H1 (cell line): ENCODE measurements around the gene SLC35A3. TPM values are rescaled to one million over a fixed set of nuclear protein-coding genes. Genes with fewer than 3 reads are reported as not detected.

Experiments used
- CTCF ChIA-PET: fragments of 300-600 bp; sonication (Branson Sonifier 250); formaldehyde crosslinking; loops from one replicate; lab custom pipeline; 2021; ENCODE audit not compliant: partially characterized antibody; lab: Charles Lee
- POLR2A ChIA-PET: fragments of 300-600 bp; sonication (Branson Sonifier 250); formaldehyde crosslinking; loops from one replicate; lab custom pipeline; 2021; ENCODE audit warnings: inconsistent platforms; ENCODE audit not compliant: partially characterized antibody; lab: Charles Lee
- DNase-seq, 2 experiments: peaks; one replicate each; pipeline versions ENCODE4 v3.0.0 to v3.0.0-alpha.2; 2010 to 2022; ENCODE audit warnings: low spot score in 2 of 2, low read depth in 1 of 2, mixed read lengths in 1 of 2
- FAIRE-seq: peaks from 2 replicates; lab custom pipeline; 2011; peaks lifted over from hg19 to GRCh38; lab: Jason Lieb, UNC
- H2AFZ ChIP-seq: 2 replicates; pipeline ENCODE4 v1.8.1; 2012; ENCODE audit warnings: low read length, inconsistent platforms
- H2AK5ac ChIP-seq: 2 replicates; pipeline ENCODE4 v1.6.1; 2013; ENCODE audit warnings: low read depth, low read length
- H2BK120ac ChIP-seq: replicated peaks from 2 replicates; pipeline ENCODE3; 2013; ENCODE audit warnings: low read depth, low read length, inconsistent platforms
- H2BK12ac ChIP-seq: 2 replicates; pipeline ENCODE4 v1.6.1; 2013; ENCODE audit warnings: low read depth, low read length
- H2BK15ac ChIP-seq: 2 replicates; pipeline ENCODE4 v1.6.1; 2013; ENCODE audit warnings: low read length
- H2BK20ac ChIP-seq: 2 replicates; pipeline ENCODE4 v1.6.1; 2013; ENCODE audit warnings: low read length
- H2BK5ac ChIP-seq: 2 replicates; pipeline ENCODE4 v1.6.1; 2013; ENCODE audit warnings: low read depth, low read length
- H3K14ac ChIP-seq: 2 replicates; pipeline ENCODE4 v1.6.1; 2013; ENCODE audit warnings: inconsistent platforms; ENCODE audit not compliant: insufficient read length
- H3K18ac ChIP-seq: 2 replicates; pipeline ENCODE4 v1.6.1; 2013; ENCODE audit warnings: low read length; ENCODE audit errors: extremely low read depth
- H3K23ac ChIP-seq: 2 replicates; pipeline ENCODE4 v1.6.1; 2013; ENCODE audit warnings: inconsistent platforms; ENCODE audit not compliant: insufficient read length
- H3K23me2 ChIP-seq: 2 replicates; pipeline ENCODE4 v1.6.1; 2013; ENCODE audit warnings: low read depth, low read length
- H3K27ac ChIP-seq: 2 replicates; pipeline ENCODE4 v1.6.1; 2011; ENCODE audit warnings: low read depth, low read length, inconsistent platforms
- H3K27me3 ChIP-seq, 4 experiments: replicated peaks in 1 of 4; 1 replicate in 1 of 4; 2 replicates in 3 of 4; pipeline versions ENCODE4 v1.6.1 to v1.8.1; 2011 to 2013; ENCODE audit warnings: low read length in 3 of 4, mild to moderate bottlenecking in 3 of 4, inconsistent platforms in 2 of 4, mixed read lengths in 2 of 4, moderate library complexity in 1 of 4; ENCODE audit not compliant: control insufficient read depth in 3 of 4, insufficient read depth in 3 of 4; ENCODE audit errors: extremely low read depth in 1 of 4
- H3K36me3 ChIP-seq, 4 experiments: 2 replicates each; pipeline versions ENCODE4 v1.6.1 to v1.8.1; 2011 to 2013; ENCODE audit warnings: mild to moderate bottlenecking in 4 of 4, low read length in 3 of 4, moderate library complexity in 2 of 4, control low read depth in 1 of 4, inconsistent platforms in 1 of 4; ENCODE audit not compliant: insufficient read depth in 4 of 4, control insufficient read depth in 2 of 4
- H3K4ac ChIP-seq: replicated peaks from 2 replicates; pipeline ENCODE3; 2013; ENCODE audit warnings: low read length, low read depth, mixed read lengths, inconsistent platforms; ENCODE audit not compliant: insufficient read length
- H3K4me1 ChIP-seq, 4 experiments: replicated peaks in 1 of 4; 1 replicate in 1 of 4; 2 replicates in 3 of 4; pipeline versions ENCODE4 v1.6.1 to v1.8.1; 2011 to 2013; ENCODE audit warnings: low read length in 3 of 4, inconsistent platforms in 2 of 4, mixed read lengths in 1 of 4; ENCODE audit not compliant: insufficient read depth in 4 of 4, control insufficient read depth in 3 of 4
- H3K4me2 ChIP-seq, 2 experiments: 2 replicates each; pipeline versions ENCODE4 v1.6.1 to v1.8.1; 2011 to 2013; ENCODE audit warnings: low read depth in 2 of 2, low read length in 2 of 2, control low read depth in 1 of 2, inconsistent platforms in 1 of 2, mild to moderate bottlenecking in 1 of 2; ENCODE audit not compliant: insufficient read depth in 1 of 2
- H3K4me3 ChIP-seq, 4 experiments: fragments of 200-600, 300-600 bp in 1 of 4; sonication (generic), shearing (Covaris generic), sonication (Bioruptor Twin) in 1 of 4; 2 replicates each; pipeline versions ENCODE4 v1.5.1 to v1.8.1; 2011 to 2016; ENCODE audit warnings: low read length in 4 of 4, low read depth in 3 of 4, control low read depth in 2 of 4, inconsistent platforms in 2 of 4, mild to moderate bottlenecking in 2 of 4, mixed read lengths in 1 of 4, moderate library complexity in 1 of 4; ENCODE audit not compliant: insufficient read depth in 2 of 4; ENCODE audit errors: extremely low read depth in 1 of 4
- H3K56ac ChIP-seq: replicated peaks from 2 replicates; pipeline ENCODE3; 2013; ENCODE audit warnings: low read depth, mild to moderate bottlenecking, mixed read lengths, low read length, inconsistent platforms; ENCODE audit not compliant: insufficient read length
- H3K79me1 ChIP-seq: 2 replicates; pipeline ENCODE4 v1.6.1; 2013; ENCODE audit warnings: low read depth, low read length, control low read depth
- H3K79me2 ChIP-seq, 2 experiments: 2 replicates each; pipeline versions ENCODE4 v1.6.1 to v1.8.1; 2012 to 2013; ENCODE audit warnings: low read length in 2 of 2, mild to moderate bottlenecking in 2 of 2, inconsistent platforms in 1 of 2; ENCODE audit not compliant: insufficient read depth in 2 of 2, control insufficient read depth in 1 of 2
- H3K9ac ChIP-seq, 4 experiments: replicated peaks in 1 of 4; 1 replicate in 1 of 4; 2 replicates in 3 of 4; pipeline versions ENCODE4 v1.6.1 to v1.8.1; 2011 to 2013; ENCODE audit warnings: low read depth in 3 of 4, low read length in 3 of 4, control low read depth in 2 of 4, mild to moderate bottlenecking in 2 of 4, moderate library complexity in 2 of 4, inconsistent platforms in 1 of 4; ENCODE audit errors: extremely low read depth in 1 of 4
- H3K9me3 ChIP-seq, 2 experiments: 2 replicates each; pipeline versions ENCODE4 v1.6.1 to v1.8.1; 2012 to 2013; ENCODE audit warnings: mild to moderate bottlenecking in 2 of 2, moderate library complexity in 2 of 2, control low read depth in 1 of 2, inconsistent platforms in 1 of 2, low read depth in 1 of 2, low read length in 1 of 2, mixed read lengths in 1 of 2; ENCODE audit not compliant: insufficient read depth in 2 of 2
- H4K20me1 ChIP-seq, 2 experiments: replicated peaks in 1 of 2; 2 replicates each; pipeline versions ENCODE3 to v1.8.1; 2011 to 2013; ENCODE audit warnings: inconsistent platforms in 2 of 2, low read length in 2 of 2, mild to moderate bottlenecking in 1 of 2; ENCODE audit not compliant: insufficient read depth in 2 of 2, control insufficient read depth in 1 of 2
- H4K5ac ChIP-seq: 2 replicates; pipeline ENCODE4 v1.6.1; 2013; ENCODE audit warnings: low read length, low read depth, mixed read lengths, inconsistent platforms; ENCODE audit not compliant: insufficient read length
- H4K8ac ChIP-seq: 2 replicates; pipeline ENCODE4 v1.8.0; 2013; ENCODE audit warnings: mild to moderate bottlenecking, moderate library complexity, low read length, inconsistent platforms; ENCODE audit not compliant: insufficient read depth; ENCODE audit errors: extremely low read depth
- H4K91ac ChIP-seq: replicated peaks from 2 replicates; pipeline ENCODE3; 2013; ENCODE audit warnings: low read length, mixed read lengths, inconsistent platforms; ENCODE audit not compliant: insufficient read length
- CBX5 ChIP-seq: fragments of 300-800, 300-1000 bp; sonication (generic); IDR thresholded peaks from 2 replicates; pipeline ENCODE4 v1.7.1; 2016; ENCODE audit warnings: antibody characterized with exemption, low read length, low read depth
- WGBS, 2 experiments: shearing (Covaris generic) in 1 of 2; methylation state at CpG; one replicate each; pipeline versions ENCODE4 v1.1.6 to v1.1.7; 2013 to 2015; ENCODE audit warnings: low lambda C conversion rate in 2 of 2, mixed read lengths in 2 of 2, inconsistent platforms in 1 of 2, low coverage in 1 of 2, missing lambda C conversion rate in 1 of 2; ENCODE audit not compliant: insufficient replicate concordance in 2 of 2, insufficient coverage in 1 of 2, insufficient read length in 1 of 2; ENCODE audit errors: extremely low coverage in 1 of 2, missing lambda C conversion rate in 1 of 2; 5-methylcytosine and 5-hydroxymethylcytosine counted together
- polyA plus RNA-seq, 7 experiments: library from polyadenylated mRNA; depleted of rRNA in 3 of 7; stranded (reverse) in 5 of 7; unstranded in 2 of 7; fragments of >200 nt in 5 of 7; fragments of 200-250 nt in 2 of 7; gene quantifications; 1 replicate in 5 of 7; 2 replicates in 1 of 7; 4 replicates in 1 of 7; pipeline versions ENCODE4 v1.2.1 to v1.2.3, GENCODE V29; 2011 to 2013; ENCODE audit warnings: missing spikeins in 2 of 7, mixed read lengths in 2 of 7
- total RNA-seq: library from RNA; stranded (reverse); fragmentation: NEBNext Ultra II Directional; extraction: Animal tissue kit (Norgen Biotek cat#: 25700); gene quantifications from 2 replicates; pipeline ENCODE4 v1.2.1, GENCODE V29; 2021

SLC35A3 gene
- total and polyA plus RNA-seq, 2 of the 8 experiments (the other 6 are each of a cell fraction or from before 2014, with no cell fraction given): 3.0 to 13.8 TPM

GRCh38 chr1:100053727-100054126 is 83.9 kb downstream of the SLC35A3 start:
- Histone ChIP-seq H2AFZ (no peak overlapping the region), H3K27ac (no peak overlapping the region), H2BK20ac (no peak overlapping the region), H3K36me3 (peaks cover 0 to 22% (median 0%) of the 10 kb centered on the region in 4 experiments; a peak in 1 of 8 replicates), H4K5ac (no peak overlapping the region), H2BK12ac (no peak overlapping the region), H3K4ac (no peak overlapping the region), H3K23ac (no peak overlapping the region), H3K18ac (no peak overlapping the region), H4K91ac (no peak overlapping the region), H3K4me2 (no peak overlapping the region), H4K8ac (no peak overlapping the region), H2BK15ac (no peak overlapping the region), H3K14ac (no peak overlapping the region), H3K56ac (no peak overlapping the region), H3K27me3 (no peaks in the 10 kb centered on the region), H3K9me3 (no peaks in the 10 kb centered on the region), H3K23me2 (no peaks in the 10 kb centered on the region), H3K4me3 (no peak overlapping the region), H2BK120ac (no peak overlapping the region), H3K9ac (no peak overlapping the region), H3K79me2 (peaks cover 0 to 61% of the 10 kb centered on the region in 2 experiments; a peak in 2 of 4 replicates), H2AK5ac (no peak overlapping the region), H3K4me1 (peaks cover 0 to 5% (median under 1%) of the 10 kb centered on the region in 4 experiments; a peak in 2 of 7 replicates), H2BK5ac (no peak overlapping the region), H3K79me1 (peaks cover 4% of the 10 kb centered on the region), H4K20me1 (peaks cover 0 to 5% of the 10 kb centered on the region in 2 experiments)
- DNase-seq (no peak), FAIRE-seq (no peak)
- 96% methylated on average over 3 of the region's 4 CpGs; no CpG with 5 or more reads in 1 of the 2 experiments for WGBS, 2 experiments
- no peak for TF ChIP-seq CBX5
- ChIA-PET POLR2A (interaction anchor here (0.6 kb wide), 1 partner anchor 196 kb away, joined by 3 read pairs; no protein-coding TSS in a partner anchor), CTCF (interaction anchor here (0.6 kb wide), 1 partner anchor 68 kb away, joined by 5 read pairs; no protein-coding TSS in a partner anchor)
